A673 (cell line): ENCODE measurements around the gene FOXN3.

ENCODE experiments used
- EZH2 ChIP-seq: fragments of 200-600 bp; sonication (generic); IDR thresholded peaks from 2 replicates; pipeline ENCODE4 v1.6.1; 2017; ENCODE audit warnings: borderline replicate concordance, low read depth, mild to moderate bottlenecking, mixed read lengths, antibody characterized with exemption, low read length; ENCODE audit not compliant: poor library complexity, severe bottlenecking
- TF ChIP-seq, protein P1 (sequence below): fragments of 300-800, 200-600 bp; sonication (generic); conservative IDR thresholded peaks from 2 replicates; pipeline ENCODE4 v1.5.1; 2017; ENCODE audit warnings: low read depth, mild to moderate bottlenecking, antibody characterized with exemption, low read length, moderate library complexity, mixed read lengths

DNA sequence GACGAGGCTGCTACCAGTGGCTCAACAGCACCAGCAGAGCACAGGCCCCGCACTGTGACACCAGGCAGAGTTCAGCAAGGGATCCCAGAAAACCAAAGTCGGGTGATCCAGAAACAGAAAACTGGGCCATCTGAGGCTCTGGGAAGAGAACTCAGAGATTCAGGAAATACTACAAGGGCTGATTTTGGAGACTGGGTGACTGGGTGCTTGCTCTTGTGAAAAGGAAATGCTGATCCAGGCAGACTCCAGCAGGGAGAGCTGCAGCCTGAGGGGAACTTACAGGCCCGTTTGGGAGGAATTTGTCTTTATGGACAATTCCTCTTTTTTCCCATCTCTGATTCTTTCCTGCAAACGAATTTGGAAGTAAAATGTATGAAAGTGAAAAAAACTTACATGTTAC lies 28.2 kb downstream of the FOXN3 start:
- TF ChIP-seq EZH2 = no peak
- TF ChIP-seq, protein P1, sequence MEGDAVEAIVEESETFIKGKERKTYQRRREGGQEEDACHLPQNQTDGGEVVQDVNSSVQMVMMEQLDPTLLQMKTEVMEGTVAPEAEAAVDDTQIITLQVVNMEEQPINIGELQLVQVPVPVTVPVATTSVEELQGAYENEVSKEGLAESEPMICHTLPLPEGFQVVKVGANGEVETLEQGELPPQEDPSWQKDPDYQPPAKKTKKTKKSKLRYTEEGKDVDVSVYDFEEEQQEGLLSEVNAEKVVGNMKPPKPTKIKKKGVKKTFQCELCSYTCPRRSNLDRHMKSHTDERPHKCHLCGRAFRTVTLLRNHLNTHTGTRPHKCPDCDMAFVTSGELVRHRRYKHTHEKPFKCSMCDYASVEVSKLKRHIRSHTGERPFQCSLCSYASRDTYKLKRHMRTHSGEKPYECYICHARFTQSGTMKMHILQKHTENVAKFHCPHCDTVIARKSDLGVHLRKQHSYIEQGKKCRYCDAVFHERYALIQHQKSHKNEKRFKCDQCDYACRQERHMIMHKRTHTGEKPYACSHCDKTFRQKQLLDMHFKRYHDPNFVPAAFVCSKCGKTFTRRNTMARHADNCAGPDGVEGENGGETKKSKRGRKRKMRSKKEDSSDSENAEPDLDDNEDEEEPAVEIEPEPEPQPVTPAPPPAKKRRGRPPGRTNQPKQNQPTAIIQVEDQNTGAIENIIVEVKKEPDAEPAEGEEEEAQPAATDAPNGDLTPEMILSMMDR = peak; percentile 26; the same call in 1 of the 2 replicates
